GM23248 (cell line): ENCODE results near the gene BAHD1.

Experiments used
- EZH2 ChIP-seq: fragments of 200-600 bp; sonication (generic); IDR thresholded peaks from 2 replicates; pipeline ENCODE4 v1.6.1; 2018; ENCODE audit warnings: antibody characterized with exemption, mild to moderate bottlenecking; ENCODE audit not compliant: insufficient read depth, poor library complexity, severe bottlenecking
- EZH2phosphoT487 ChIP-seq: fragments of 200-600 bp; sonication (generic); IDR thresholded peaks from 2 replicates; pipeline ENCODE4 v1.6.1; 2018; ENCODE audit warnings: antibody characterized with exemption, moderate library complexity, mild to moderate bottlenecking, low read depth; ENCODE audit not compliant: insufficient read depth

DNA sequence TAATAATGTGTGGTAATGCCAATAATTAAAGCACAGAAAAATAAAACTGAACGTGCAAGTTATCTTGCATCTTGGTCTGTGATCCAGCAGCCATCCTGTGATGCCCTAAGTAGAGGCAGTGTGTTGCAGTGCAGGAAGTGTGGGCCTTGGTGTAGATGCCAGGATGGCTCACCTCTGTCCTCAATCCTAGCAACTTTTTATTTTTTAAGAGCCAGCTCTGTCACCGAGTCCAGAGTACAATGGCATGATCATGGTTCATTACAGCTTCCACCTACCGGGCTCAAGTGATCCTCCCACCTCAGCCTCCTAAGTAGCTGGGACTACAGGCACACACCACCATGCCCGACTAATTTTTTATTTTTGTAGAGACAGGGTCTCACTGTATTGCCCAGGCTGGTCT, 7.6 kb downstream of the BAHD1 start:
- TF ChIP-seq EZH2 (no peak), EZH2phosphoT487 (no peak)
